Activated naive CD4-positive, alpha-beta T cell treated with anti-CD3 and anti-CD28 coated beads, Interleukin-2, amount 50 U/mL, for 24 hours (primary cell): ENCODE measurements around the gene LIMCH1.

ENCODE experiments used
- H3K27ac Mint-ChIP-seq: one replicate; pipeline ENCODE4 v1.8.0; 2021; ENCODE audit warnings: mild to moderate bottlenecking, mixed read lengths
- H3K27me3 Mint-ChIP-seq: one replicate; pipeline ENCODE4 v1.8.0; 2021; ENCODE audit warnings: mixed read lengths
- H3K36me3 Mint-ChIP-seq: one replicate; pipeline ENCODE4 v1.8.0; 2021; ENCODE audit warnings: mixed read lengths
- H3K4me1 Mint-ChIP-seq: one replicate; pipeline ENCODE4 v1.8.0; 2021; ENCODE audit warnings: mixed read lengths
- H3K4me3 Mint-ChIP-seq: one replicate; pipeline ENCODE4 v1.8.0; 2021; ENCODE audit warnings: mild to moderate bottlenecking, mixed read lengths
- H3K9me3 Mint-ChIP-seq: one replicate; pipeline ENCODE4 v1.8.0; 2021; ENCODE audit warnings: mixed read lengths

LIMCH1 gene

DNA sequence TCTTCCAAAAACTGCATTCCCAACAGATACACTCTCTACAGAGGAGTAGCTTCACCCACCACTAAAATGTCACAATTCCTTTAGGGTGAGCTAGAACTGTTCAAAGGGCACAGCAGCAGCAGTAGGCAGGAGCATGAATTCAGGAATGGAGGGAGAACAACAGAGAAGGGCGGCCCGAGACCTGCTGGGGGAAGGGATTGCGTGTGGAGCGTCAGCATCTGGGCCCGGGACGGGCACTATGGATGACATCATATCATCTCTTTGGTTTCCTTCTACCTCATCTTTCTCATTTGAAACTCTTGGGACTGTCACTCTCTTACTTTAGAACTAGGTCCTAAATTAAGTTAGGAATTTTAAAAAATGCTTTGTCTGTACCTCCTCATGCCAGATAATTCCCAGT, 115.6 kb downstream of the LIMCH1 start:
- Mint-ChIP-seq H3K9me3 (no peaks in the 10 kb centered on the region), H3K27ac (no peak overlapping the region), H3K36me3 (no peaks in the 10 kb centered on the region), H3K27me3 (peaks cover 6% of the 10 kb centered on the region), H3K4me1 (no peaks in the 10 kb centered on the region), H3K4me3 (no peak overlapping the region)

- H3K4me3 Mint-ChIP-seq = no peak overlapping the region
- H3K9me3 Mint-ChIP-seq = no peaks in the 10 kb centered on the region
- no peaks in the 10 kb centered on the region for H3K4me1 Mint-ChIP-seq
- H3K36me3 Mint-ChIP-seq = no peaks in the 10 kb centered on the region
- H3K27ac Mint-ChIP-seq = no peak overlapping the region
- peaks cover 5% of the 10 kb centered on the region for H3K27me3 Mint-ChIP-seq
Measured at GRCh38 chr4:41655177-41655576, 117.2 kb downstream of the LIMCH1 start.

GRCh38 chr4:41656106-41656505, 118.1 kb downstream of the LIMCH1 start:
- peaks cover 11% of the 10 kb centered on the region for H3K27me3 Mint-ChIP-seq
- no peak overlapping the region for H3K4me3 Mint-ChIP-seq
- peaks cover 3% of the 10 kb centered on the region for H3K4me1 Mint-ChIP-seq
- no peak overlapping the region for H3K27ac Mint-ChIP-seq
- no peaks in the 10 kb centered on the region for H3K9me3 Mint-ChIP-seq
- H3K36me3 Mint-ChIP-seq = no peaks in the 10 kb centered on the region

DNA sequence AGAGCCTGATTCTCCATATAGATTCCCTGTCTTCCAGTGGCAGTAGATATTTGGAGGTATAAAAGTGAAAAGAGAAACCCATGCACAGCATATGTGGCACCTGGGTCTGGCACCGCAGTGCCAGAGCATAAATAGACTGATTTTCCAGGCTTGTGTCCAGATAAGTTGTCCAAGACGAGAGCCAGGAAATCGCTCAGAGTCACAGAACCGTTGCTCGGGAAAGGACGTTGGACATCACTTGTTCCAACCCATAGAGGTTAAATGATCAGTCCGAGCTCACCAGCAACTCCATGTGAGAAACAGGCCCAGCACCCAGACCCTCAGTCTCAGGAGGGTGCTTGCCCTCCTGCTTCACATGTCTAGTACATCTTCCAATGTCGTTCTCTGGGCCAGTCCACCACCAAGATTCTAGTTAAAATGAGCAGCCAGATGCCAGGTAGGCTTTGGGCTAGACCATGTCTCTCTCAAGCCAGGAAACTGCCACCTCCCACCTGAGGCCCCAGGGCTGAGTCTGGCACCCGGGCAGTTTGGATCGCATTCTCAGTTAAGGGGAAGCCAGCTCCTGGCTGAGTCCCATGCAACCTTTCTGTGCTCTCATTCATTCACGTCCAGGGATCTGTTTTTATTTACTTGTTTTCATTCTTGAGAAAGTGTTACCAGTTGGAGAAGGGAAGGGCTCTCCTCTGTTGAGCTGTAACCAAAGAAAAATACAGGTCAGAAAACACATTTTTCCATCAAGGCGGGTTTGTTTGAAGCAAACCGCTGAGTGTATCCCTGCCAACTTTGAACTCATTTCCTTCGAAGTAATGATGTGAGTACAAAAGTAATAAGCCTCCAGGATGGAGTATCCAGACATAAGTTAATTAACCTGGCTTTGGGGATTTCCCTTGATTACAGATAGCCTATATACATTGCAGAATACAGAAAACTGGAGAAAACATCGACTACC, 118.9 kb downstream of the LIMCH1 start:
- Mint-ChIP-seq H3K9me3 (no peaks in the 10 kb centered on the region), H3K27ac (no peak overlapping the region), H3K4me3 (no peak overlapping the region), H3K4me1 (peaks cover 3% of the 10 kb centered on the region), H3K36me3 (no peaks in the 10 kb centered on the region), H3K27me3 (peaks cover 11% of the 10 kb centered on the region)

DNA sequence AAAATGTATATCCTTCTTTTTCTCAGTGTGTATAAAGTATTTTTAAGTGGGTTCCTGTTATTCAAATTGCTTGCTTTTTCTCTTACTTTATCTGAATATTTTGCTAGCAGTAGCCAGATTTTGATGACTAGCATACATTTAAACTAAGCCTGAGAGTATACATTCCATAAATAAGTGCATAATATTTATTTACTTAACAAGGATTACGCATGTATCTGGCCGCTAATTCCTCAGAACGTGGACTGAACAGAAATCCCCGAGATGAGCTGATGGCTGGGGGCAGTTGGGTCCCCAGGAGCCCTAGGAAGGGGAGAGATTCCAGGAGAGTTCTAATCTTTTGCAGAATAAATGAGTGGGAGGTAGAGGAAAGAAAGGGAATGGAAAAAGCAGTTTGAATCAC, 119.6 kb downstream of the LIMCH1 start:
- Mint-ChIP-seq H3K9me3 (no peaks in the 10 kb centered on the region), H3K4me1 (peaks cover 3% of the 10 kb centered on the region), H3K4me3 (no peak overlapping the region), H3K27ac (no peak overlapping the region), H3K36me3 (no peaks in the 10 kb centered on the region), H3K27me3 (peaks cover 11% of the 10 kb centered on the region)

- no peaks in the 10 kb centered on the region for H3K36me3 Mint-ChIP-seq
- no peak overlapping the region for H3K27ac Mint-ChIP-seq
- peaks cover 11% of the 10 kb centered on the region for H3K27me3 Mint-ChIP-seq
- no peaks in the 10 kb centered on the region for H3K9me3 Mint-ChIP-seq
- peaks cover 3% of the 10 kb centered on the region for H3K4me1 Mint-ChIP-seq
- H3K4me3 Mint-ChIP-seq = no peak overlapping the region
Measured at GRCh38 chr4:41658163-41658562, 120.2 kb downstream of the LIMCH1 start.

- peaks cover 3% of the 10 kb centered on the region for H3K4me1 Mint-ChIP-seq
- no peak overlapping the region for H3K4me3 Mint-ChIP-seq
- no peak overlapping the region for H3K27ac Mint-ChIP-seq
- H3K9me3 Mint-ChIP-seq = no peaks in the 10 kb centered on the region
- no peaks in the 10 kb centered on the region for H3K36me3 Mint-ChIP-seq
- peaks cover 10% of the 10 kb centered on the region for H3K27me3 Mint-ChIP-seq
Measured at GRCh38 chr4:41660352-41660751, 122.4 kb downstream of the LIMCH1 start.

DNA sequence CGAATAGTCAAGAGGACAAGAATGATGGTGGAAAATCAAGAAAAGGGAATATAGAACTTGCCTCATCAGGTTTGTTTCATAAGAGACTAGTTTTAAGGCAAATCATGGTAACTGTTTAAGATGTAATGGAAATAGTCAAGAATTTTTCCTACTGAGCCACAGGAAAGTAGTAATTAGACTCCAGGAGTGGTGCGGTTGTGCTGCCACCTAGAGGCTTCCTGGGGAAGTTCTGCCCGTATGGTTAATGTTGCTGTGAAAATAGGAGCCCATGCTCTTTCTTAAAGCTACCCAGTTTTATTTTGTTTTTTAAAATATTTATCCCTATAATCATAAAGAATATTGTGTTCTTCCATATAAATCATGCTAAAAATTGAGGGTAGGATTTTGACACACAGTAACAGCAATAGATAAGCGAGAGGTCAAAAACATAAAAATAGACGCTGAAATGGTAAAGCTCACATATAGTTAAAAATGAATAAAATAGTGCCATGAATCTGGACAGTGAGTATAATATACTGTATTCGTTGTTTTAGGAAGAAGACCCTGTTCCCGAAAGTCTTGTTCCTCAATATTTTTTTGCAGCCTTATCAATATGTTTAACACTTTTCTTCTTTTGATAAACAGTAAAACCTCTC, 123.6 kb downstream of the LIMCH1 start:
- peaks cover 8% of the 10 kb centered on the region for H3K27me3 Mint-ChIP-seq
- no peaks in the 10 kb centered on the region for H3K9me3 Mint-ChIP-seq
- H3K27ac Mint-ChIP-seq = no peak overlapping the region
- H3K4me1 Mint-ChIP-seq = peaks cover 3% of the 10 kb centered on the region
- no peaks in the 10 kb centered on the region for H3K36me3 Mint-ChIP-seq
- no peak overlapping the region for H3K4me3 Mint-ChIP-seq

- Mint-ChIP-seq H3K4me3 (no peak overlapping the region), H3K9me3 (no peaks in the 10 kb centered on the region), H3K36me3 (no peaks in the 10 kb centered on the region), H3K4me1 (no peaks in the 10 kb centered on the region), H3K27ac (no peak overlapping the region), H3K27me3 (peaks cover 2% of the 10 kb centered on the region)
Measured at GRCh38 chr4:41665636-41666207, 127.8 kb downstream of the LIMCH1 start.

- Mint-ChIP-seq H3K4me1 (no peaks in the 10 kb centered on the region), H3K4me3 (no peak overlapping the region), H3K27me3 (peaks cover 2% of the 10 kb centered on the region), H3K9me3 (no peaks in the 10 kb centered on the region), H3K36me3 (no peaks in the 10 kb centered on the region), H3K27ac (no peak overlapping the region)
Measured at GRCh38 chr4:41668024-41668423, 130.1 kb downstream of the LIMCH1 start.

- Mint-ChIP-seq H3K4me3 (no peak overlapping the region), H3K36me3 (no peaks in the 10 kb centered on the region), H3K27me3 (peaks cover 2% of the 10 kb centered on the region), H3K4me1 (no peaks in the 10 kb centered on the region), H3K9me3 (no peaks in the 10 kb centered on the region), H3K27ac (no peak overlapping the region)
Measured at GRCh38 chr4:41670530-41670929, 132.6 kb downstream of the LIMCH1 start.

DNA sequence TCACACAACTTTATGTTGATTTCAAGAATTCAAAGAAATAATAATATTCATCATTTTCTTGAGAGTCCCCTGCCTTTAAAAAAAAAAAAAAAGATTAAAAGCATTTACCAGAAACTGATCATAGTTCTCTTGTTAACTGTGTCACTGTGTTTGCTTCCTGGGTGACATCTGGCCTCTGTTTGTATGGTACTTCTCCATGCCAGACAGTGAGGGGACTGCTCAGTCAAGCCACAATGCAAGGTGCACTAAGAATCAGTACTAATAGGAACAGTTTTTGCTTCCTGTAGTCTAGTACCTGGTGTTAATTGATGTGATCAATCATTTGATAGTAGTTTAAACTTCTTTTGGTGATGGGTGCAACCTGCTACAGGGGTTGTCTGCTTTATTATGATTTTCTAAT, 133.0 kb downstream of the LIMCH1 start:
- H3K27ac Mint-ChIP-seq = no peak overlapping the region
- no peak overlapping the region for H3K4me3 Mint-ChIP-seq
- H3K36me3 Mint-ChIP-seq = no peaks in the 10 kb centered on the region
- peaks cover 2% of the 10 kb centered on the region for H3K27me3 Mint-ChIP-seq
- no peaks in the 10 kb centered on the region for H3K9me3 Mint-ChIP-seq
- H3K4me1 Mint-ChIP-seq = no peaks in the 10 kb centered on the region

DNA sequence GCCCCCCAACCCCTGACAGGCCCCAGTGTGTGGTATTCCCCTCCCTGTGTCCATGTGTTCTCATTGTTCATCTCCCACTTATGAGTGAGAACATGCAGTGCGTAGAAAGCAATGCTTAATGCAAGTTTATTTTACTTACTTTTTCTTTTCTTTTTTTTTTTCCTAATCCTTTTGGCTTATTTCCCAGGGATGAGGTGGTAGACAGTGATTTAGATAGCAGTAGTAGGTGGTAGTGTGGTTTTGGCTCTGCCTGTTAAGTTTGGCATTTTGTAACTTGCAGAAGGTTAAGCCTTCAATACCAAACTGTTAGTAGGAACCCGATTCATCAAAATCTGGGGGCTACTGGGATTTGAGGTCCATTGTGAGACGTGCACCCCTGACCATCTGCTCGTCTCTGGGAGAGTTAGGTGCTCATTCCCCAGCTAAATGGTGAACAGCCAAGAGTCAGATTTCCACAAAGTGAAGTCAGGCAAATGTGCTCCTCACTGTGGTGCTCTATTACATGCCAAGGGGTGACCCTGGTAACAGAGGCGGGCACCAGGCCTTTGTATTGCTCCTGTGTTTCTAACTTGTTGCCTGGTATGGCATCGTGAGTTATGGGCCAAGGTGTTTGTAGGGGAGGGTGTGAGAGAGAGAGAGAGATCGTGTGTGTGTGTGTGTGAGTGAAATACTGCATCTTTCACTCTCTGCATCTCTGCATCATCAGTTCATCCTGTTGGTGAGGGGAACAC, 140.3 kb downstream of the LIMCH1 start:
- H3K4me3 Mint-ChIP-seq = no peak overlapping the region
- no peaks in the 10 kb centered on the region for H3K4me1 Mint-ChIP-seq
- no peak overlapping the region for H3K27ac Mint-ChIP-seq
- H3K27me3 Mint-ChIP-seq = no peaks in the 10 kb centered on the region
- no peaks in the 10 kb centered on the region for H3K36me3 Mint-ChIP-seq
- H3K9me3 Mint-ChIP-seq = no peaks in the 10 kb centered on the region

- Mint-ChIP-seq H3K9me3 (no peaks in the 10 kb centered on the region), H3K27ac (no peak overlapping the region), H3K4me3 (no peak overlapping the region), H3K36me3 (no peaks in the 10 kb centered on the region), H3K4me1 (no peaks in the 10 kb centered on the region), H3K27me3 (no peaks in the 10 kb centered on the region)
Measured at GRCh38 chr4:41678951-41679350, 141.0 kb downstream of the LIMCH1 start.

GRCh38 chr4:41679991-41680390, 142.0 kb downstream of the LIMCH1 start:
- H3K36me3 Mint-ChIP-seq = no peaks in the 10 kb centered on the region
- H3K4me1 Mint-ChIP-seq = no peaks in the 10 kb centered on the region
- H3K27me3 Mint-ChIP-seq = peaks cover 1% of the 10 kb centered on the region
- H3K4me3 Mint-ChIP-seq = no peak overlapping the region
- H3K9me3 Mint-ChIP-seq = no peaks in the 10 kb centered on the region
- H3K27ac Mint-ChIP-seq = no peak overlapping the region
